ENCODE data around the gene ZHX3. TPM values are rescaled to one million over a fixed set of nuclear protein-coding genes. Genes with fewer than 3 reads are reported as not detected.

Gene ZHX3
- total RNA-seq, 1 donor from 2014 or later, result 8.2 TPM

DNA sequence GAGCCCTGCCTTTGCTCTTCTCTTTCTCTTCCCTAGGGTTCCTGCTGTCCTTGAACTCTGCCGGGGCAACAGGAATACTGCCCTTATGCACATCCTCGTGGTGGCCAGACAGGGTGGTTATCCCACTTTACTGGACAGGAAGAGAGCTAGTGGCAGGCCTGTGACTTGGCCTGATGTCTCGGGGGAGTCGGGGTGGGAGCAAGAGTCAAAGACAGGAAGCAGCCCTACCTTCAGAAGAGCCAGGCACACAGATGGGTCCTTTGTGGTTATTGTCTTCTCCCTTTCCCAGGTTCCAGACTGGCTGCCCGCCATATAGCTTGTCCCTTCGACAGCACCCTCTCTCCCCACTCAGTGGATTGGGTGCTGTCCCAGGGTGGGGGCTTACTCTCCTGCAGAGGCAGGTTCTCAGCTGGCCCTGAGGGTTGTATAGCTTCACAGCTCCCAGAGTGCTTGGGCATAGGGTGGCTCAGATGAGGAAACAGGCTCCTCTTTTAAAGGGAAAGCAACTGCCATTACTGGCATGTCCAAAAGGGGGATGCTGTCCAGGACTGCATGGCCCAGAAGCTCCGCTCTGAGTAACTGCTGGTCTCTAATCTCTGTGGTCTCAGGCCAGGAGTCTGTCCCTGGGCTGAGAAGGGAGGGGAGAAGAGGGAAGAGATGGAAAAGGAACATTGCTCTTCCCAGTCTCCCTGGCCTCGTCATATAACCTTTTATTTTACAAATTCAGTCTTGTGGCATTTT lies 162.9 kb downstream of the ZHX3 start:
- Mint-ChIP-seq H3K27me3 (ENCODE audit: low read depth) (no peaks in the 10 kb centered on the region), H3K4me3 (ENCODE audit: low read depth) (peak overlapping the region; percentile 43), H3K9me3 (no peaks in the 10 kb centered on the region), H3K27ac (peak overlapping the region; percentile 73), H3K36me3 (ENCODE audit: low read depth) (peaks cover 31% of the 10 kb centered on the region), H3K4me1 (ENCODE audit: low read depth) (peaks cover 91% of the 10 kb centered on the region)
- no peak for DNase-seq (ENCODE audit: low spot score)
- intact Hi-C loops (cut with micrococcal nuclease), result loop anchor here (5.0 kb wide), 1 partner anchor 107 kb away; no protein-coding TSS in a partner anchor

DNA sequence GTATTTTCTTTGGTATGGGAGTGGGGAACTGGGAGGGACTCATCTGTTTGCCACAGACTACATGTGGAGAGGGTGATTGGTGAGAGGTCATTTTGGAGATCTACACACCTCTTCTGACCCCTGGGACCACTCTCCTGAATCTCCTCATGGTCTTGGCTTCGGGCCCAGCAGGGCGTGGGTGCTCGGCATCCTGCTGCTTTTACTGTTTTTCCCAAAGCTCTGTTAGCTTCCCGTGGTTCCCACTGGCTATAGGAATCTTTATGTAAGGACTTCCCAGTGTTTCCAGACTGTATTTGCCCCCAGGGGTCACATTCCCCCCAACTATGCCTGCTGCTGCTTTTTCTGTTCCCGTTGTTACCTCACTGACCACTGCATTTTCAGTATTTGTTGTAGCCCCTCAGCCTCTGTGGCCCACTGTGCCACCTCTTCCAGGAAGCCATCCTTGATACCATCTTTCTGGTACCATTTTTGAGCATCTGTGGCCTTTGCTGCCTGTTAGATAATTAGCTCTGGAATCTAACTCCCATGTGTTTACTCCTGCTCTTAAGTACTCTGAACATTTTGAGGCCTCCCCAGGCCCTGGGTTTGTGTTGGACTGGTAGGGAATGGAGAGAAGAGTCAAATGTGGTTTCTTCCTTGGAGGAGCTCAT lies 165.3 kb downstream of the ZHX3 start:
- Mint-ChIP-seq H3K9me3 (no peaks in the 10 kb centered on the region), H3K27ac (peak overlapping the region; percentile 68), H3K36me3 (ENCODE audit: low read depth) (peaks cover 33% of the 10 kb centered on the region), H3K4me1 (ENCODE audit: low read depth) (peaks cover 86% of the 10 kb centered on the region), H3K4me3 (ENCODE audit: low read depth) (no peak overlapping the region), H3K27me3 (ENCODE audit: low read depth) (no peaks in the 10 kb centered on the region)
- no peak for DNase-seq (ENCODE audit: low spot score)
- intact Hi-C loops (cut with micrococcal nuclease), result no loop called here

DNA sequence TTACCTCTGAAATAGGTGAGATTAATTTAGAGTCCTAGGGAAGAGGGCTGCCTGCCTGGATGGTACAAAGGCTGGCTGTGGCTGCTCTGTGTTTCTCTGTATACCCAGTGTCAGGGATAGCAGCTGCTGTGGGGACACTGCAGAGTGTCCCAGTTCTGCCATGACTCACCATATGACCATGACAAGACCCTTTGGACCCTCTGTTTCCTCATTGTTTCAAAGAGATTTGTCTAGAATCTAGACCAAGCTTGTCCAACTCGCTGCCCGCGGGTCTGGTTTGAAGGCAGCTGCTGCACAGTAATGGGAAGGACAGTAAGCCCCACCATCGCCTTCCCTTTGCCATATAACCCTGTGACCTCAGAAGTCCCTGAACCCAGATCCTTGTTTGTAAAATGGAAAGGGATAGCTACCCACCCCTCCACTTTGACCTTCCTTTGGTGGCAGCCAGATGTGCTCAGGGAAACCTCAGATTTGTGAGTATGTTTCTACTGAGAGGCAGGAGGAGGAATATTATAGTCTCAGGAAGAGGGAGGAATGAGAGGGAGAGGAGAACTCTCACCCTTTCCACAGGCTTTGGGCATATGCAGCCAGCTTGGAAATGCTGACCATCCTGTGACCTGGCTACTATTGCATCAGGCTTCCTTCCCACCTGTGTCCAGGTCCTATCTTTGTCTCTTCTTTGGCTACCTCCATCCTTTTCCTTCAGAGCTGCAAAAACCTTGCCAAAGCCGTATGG lies 166.2 kb downstream of the ZHX3 start:
- Mint-ChIP-seq H3K4me3 (ENCODE audit: low read depth) (no peak overlapping the region), H3K27me3 (ENCODE audit: low read depth) (no peaks in the 10 kb centered on the region), H3K9me3 (no peaks in the 10 kb centered on the region), H3K36me3 (ENCODE audit: low read depth) (peaks cover 40% of the 10 kb centered on the region), H3K27ac (peak overlapping the region; percentile 76), H3K4me1 (ENCODE audit: low read depth) (peaks cover 86% of the 10 kb centered on the region)
- no peak for DNase-seq (ENCODE audit: low spot score)
- intact Hi-C loops (cut with micrococcal nuclease), result loop anchor here (1.0 kb wide), 1 partner anchor 8 kb away; no protein-coding TSS in a partner anchor

GRCh38 chr20:41150664-41151063 lies 166.9 kb downstream of the ZHX3 start:
- H3K36me3 Mint-ChIP-seq (ENCODE audit: low read depth), result peaks cover 40% of the 10 kb centered on the region
- no peak for DNase-seq (ENCODE audit: low spot score)
- peak overlapping the region; percentile 76 for H3K27ac Mint-ChIP-seq
- peaks cover 84% of the 10 kb centered on the region for H3K4me1 Mint-ChIP-seq (ENCODE audit: low read depth)
- intact Hi-C loops (cut with micrococcal nuclease), result loop anchor here (1.0 kb wide), 1 partner anchor 7 kb away; no protein-coding TSS in a partner anchor
- no peaks in the 10 kb centered on the region for H3K9me3 Mint-ChIP-seq
- no peaks in the 10 kb centered on the region for H3K27me3 Mint-ChIP-seq (ENCODE audit: low read depth)
- peak overlapping the region; percentile 40 for H3K4me3 Mint-ChIP-seq (ENCODE audit: low read depth)

DNA sequence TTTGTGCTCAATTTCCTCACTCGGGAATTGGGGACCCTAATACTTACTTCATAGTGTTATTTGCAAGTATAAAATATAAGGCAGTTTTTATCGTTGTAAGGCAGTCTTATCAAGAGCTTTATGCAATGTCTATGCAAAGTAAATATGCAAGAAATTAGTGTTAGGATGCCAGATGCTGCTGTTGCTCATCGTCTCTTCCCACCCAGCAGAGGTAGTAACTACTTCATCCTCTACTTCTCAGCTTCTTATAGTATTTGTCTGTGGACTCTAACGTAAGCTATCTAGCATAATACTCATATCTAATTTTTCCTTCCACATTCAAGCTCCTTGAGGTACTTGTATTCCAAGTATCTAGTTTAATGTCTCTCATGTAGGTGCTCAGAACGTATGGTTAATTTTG lies 168.6 kb downstream of the ZHX3 start:
- no peak for DNase-seq (ENCODE audit: low spot score)
- peak overlapping the region; percentile 26 for H3K27ac Mint-ChIP-seq
- H3K4me3 Mint-ChIP-seq (ENCODE audit: low read depth), result peak overlapping the region; percentile 31
- no peaks in the 10 kb centered on the region for H3K9me3 Mint-ChIP-seq
- H3K4me1 Mint-ChIP-seq (ENCODE audit: low read depth), result peaks cover 83% of the 10 kb centered on the region
- intact Hi-C loops (cut with micrococcal nuclease), result no loop called here
- H3K36me3 Mint-ChIP-seq (ENCODE audit: low read depth), result peaks cover 43% of the 10 kb centered on the region
- H3K27me3 Mint-ChIP-seq (ENCODE audit: low read depth), result no peaks in the 10 kb centered on the region

DNA sequence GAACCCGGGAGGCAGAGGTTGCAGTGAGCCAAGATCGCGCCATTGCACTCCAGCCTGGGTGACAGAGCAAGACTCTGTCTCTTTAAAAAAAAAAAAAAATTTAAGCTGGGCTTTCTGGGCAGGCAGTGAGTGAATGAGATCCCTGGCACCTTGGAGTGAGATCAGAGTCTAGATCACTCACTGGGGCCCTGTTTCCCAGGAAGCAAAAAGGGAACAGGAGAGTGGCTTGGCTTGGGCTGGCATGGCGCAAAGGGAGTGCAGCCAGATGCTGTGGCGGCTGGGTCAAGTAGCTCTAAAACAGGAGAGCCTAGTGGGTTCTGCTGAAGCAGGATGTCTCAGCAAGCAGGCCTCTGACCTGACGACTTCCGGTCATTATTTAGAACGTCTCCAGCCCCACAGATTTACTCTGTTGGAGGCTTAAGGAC lies 169.8 kb downstream of the ZHX3 start:
- H3K4me3 Mint-ChIP-seq (ENCODE audit: low read depth), result no peak overlapping the region
- H3K36me3 Mint-ChIP-seq (ENCODE audit: low read depth), result peaks cover 43% of the 10 kb centered on the region
- no peaks in the 10 kb centered on the region for H3K27me3 Mint-ChIP-seq (ENCODE audit: low read depth)
- peak overlapping the region; percentile 44 for H3K27ac Mint-ChIP-seq
- intact Hi-C loops (cut with micrococcal nuclease), result no loop called here
- H3K4me1 Mint-ChIP-seq (ENCODE audit: low read depth), result peaks cover 88% of the 10 kb centered on the region
- H3K9me3 Mint-ChIP-seq, result no peaks in the 10 kb centered on the region
- DNase-seq (ENCODE audit: low spot score), result no peak

DNA sequence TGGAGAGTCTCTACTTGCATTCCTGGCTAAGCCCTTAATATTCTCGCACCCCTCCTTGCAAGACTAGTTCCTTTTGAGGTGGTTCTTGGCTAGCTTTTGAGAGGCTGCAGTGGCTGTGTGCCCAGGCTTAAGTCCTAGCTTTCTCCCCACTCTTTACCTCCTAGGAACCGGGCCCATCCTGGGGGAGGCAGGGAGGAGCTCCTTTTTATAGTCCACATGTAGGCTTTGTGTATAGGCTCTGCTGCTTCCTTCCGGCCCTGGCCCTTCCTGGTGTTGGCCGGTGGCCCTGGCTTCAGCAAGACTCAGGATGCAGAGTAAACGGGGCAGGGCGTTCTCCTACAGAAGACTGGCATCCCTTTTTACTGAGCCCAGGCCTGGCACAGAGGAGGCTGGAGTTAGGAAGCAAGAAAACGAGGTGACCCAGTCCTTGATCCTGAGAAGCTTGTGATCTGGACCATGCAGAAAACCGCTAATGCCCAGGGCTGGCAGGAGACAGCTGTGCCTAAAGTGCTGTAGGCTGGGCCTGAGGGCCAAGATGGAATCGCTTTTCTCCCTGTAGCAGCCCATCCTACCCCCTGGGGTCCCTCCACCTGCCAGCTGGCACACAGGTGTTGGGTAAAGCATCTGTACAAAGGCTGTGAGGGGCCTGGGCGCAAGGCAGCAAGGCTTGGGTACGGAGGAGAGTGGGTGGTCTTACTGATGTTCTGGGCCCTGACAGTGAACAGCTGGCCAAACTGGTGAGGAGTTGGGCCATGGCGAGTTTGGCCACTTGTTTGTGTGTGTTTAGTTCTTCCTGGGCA lies 171.5 kb downstream of the ZHX3 start:
- Mint-ChIP-seq H3K9me3 (no peaks in the 10 kb centered on the region), H3K27ac (peak overlapping the region; percentile 5), H3K4me1 (ENCODE audit: low read depth) (peaks cover 87% of the 10 kb centered on the region), H3K27me3 (ENCODE audit: low read depth) (no peaks in the 10 kb centered on the region), H3K4me3 (ENCODE audit: low read depth) (peak overlapping the region; percentile 0), H3K36me3 (ENCODE audit: low read depth) (peaks cover 41% of the 10 kb centered on the region)
- intact Hi-C loops (cut with micrococcal nuclease), result no loop called here
- no peak for DNase-seq (ENCODE audit: low spot score)

DNA sequence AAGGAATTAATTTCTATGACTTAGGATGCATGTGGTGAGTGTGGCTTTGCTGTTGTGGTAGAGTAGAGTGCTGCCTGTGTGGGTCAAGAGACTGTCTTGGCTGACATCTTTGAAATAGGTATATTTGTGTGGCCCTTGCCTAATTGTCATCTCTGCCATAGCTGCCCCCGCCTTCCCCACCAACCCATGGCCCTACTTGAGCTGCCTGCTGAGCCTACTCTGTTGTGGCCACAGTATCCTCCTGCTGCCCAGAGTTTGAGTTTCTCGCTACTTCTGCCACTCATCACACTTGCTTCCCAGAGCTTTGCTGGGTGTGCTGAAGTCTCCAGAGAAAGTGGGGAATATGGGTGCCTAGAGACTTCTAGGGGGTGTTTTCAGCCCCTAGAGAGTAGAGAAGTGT lies 172.2 kb downstream of the ZHX3 start:
- DNase-seq (ENCODE audit: low spot score), result no peak
- Mint-ChIP-seq H3K4me3 (ENCODE audit: low read depth) (no peak overlapping the region), H3K27ac (no peak overlapping the region), H3K27me3 (ENCODE audit: low read depth) (no peaks in the 10 kb centered on the region), H3K4me1 (ENCODE audit: low read depth) (peaks cover 88% of the 10 kb centered on the region), H3K36me3 (ENCODE audit: low read depth) (peaks cover 48% of the 10 kb centered on the region), H3K9me3 (no peaks in the 10 kb centered on the region)
- intact Hi-C loops (cut with micrococcal nuclease), result no loop called here

DNA sequence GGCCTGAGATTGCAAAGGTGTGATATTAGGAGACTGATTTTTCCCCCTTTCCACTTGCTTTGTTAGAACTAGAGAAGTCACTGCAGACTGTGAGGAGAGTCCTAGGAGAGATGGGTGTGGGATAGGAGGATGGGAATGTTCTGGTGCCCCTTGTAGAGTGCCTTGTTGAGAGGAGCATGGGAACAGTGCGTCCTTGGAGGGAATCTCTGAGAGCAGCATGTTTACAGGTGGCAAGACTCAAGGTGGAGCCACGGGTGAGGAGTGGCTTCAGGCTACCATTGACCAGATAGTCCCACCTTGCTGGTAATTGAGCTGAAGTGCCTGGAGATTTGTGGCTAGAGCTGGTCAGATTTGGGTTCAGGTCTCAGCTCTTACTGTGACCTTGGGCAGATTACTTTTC lies 174.2 kb downstream of the ZHX3 start:
- H3K9me3 Mint-ChIP-seq, result no peaks in the 10 kb centered on the region
- H3K27me3 Mint-ChIP-seq (ENCODE audit: low read depth), result no peaks in the 10 kb centered on the region
- H3K4me3 Mint-ChIP-seq (ENCODE audit: low read depth), result peak overlapping the region; percentile 55
- no peak for DNase-seq (ENCODE audit: low spot score)
- H3K27ac Mint-ChIP-seq, result peak overlapping the region; percentile 82
- peaks cover 58% of the 10 kb centered on the region for H3K36me3 Mint-ChIP-seq (ENCODE audit: low read depth)
- H3K4me1 Mint-ChIP-seq (ENCODE audit: low read depth), result peaks cover 88% of the 10 kb centered on the region
- intact Hi-C loops (cut with micrococcal nuclease), result loop anchor here (1.0 kb wide), 1 partner anchor 8 kb away; no protein-coding TSS in a partner anchor

DNA sequence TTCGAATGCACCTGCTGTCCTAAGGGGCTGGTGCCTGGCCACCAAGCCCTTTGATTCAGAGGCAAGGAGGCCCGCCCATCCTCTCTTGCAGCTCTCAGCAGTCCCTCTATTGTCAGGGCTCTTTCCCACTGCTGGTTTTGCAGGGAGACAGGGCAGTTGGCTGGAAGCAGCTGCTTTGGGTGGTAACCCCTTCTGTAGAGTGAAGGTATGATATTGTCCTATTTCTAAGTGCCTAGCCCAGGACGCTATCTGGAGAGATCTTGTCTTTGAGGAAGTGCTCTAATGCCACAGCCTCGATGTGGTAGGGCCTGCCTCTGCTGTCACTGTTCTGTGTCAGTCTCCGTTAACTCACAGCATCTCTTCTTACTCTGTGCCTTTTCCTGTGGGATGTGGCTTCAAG lies 174.6 kb downstream of the ZHX3 start:
- intact Hi-C loops (cut with micrococcal nuclease), result loop anchor here (1.0 kb wide), 1 partner anchor 8 kb away; no protein-coding TSS in a partner anchor
- Mint-ChIP-seq H3K9me3 (no peaks in the 10 kb centered on the region), H3K4me3 (ENCODE audit: low read depth) (peak overlapping the region; percentile 55), H3K27me3 (ENCODE audit: low read depth) (no peaks in the 10 kb centered on the region), H3K27ac (peak overlapping the region; percentile 82), H3K36me3 (ENCODE audit: low read depth) (peaks cover 59% of the 10 kb centered on the region), H3K4me1 (ENCODE audit: low read depth) (peaks cover 84% of the 10 kb centered on the region)
- peak; percentile 51 for DNase-seq (ENCODE audit: low spot score)

GRCh38 chr20:41142245-41142644 lies 175.3 kb downstream of the ZHX3 start:
- intact Hi-C loops (cut with micrococcal nuclease), result no loop called here
- peaks cover 57% of the 10 kb centered on the region for H3K36me3 Mint-ChIP-seq (ENCODE audit: low read depth)

DNA sequence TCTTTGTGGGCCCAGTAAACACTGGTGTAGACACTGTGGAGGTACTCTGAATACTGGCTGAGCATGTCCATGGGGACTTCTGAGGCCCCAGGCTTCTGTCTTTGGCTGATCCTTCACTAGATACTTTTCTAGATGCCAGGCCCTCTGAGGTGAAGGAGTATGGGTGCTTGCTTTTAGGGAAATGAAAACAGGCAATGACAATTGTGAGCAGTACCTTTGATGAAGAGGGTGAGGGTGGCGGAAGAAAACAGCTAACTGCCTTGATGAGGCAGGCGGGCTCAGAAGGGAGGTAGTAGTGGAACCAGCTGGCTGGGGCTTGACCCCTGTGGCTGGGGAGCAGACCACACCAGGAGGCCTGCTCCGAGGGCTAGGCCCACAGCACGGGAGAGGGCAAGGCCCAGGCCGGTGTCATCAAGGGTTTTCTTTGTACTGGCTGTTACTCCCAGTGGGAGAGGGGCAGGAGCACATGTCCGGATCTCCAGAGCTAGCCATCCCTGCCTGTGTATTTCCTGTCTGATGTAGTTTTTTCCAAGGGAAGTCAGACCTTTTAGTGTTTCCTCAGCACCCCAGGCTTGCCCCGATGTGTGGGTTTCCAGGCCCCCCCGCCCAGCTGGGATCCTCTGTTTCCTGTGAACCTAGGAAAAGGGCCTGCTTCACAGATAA lies 176.2 kb downstream of the ZHX3 start:
- no peak for DNase-seq (ENCODE audit: low spot score)
- Mint-ChIP-seq H3K4me1 (ENCODE audit: low read depth) (peaks cover 72% of the 10 kb centered on the region), H3K27me3 (ENCODE audit: low read depth) (no peaks in the 10 kb centered on the region), H3K36me3 (ENCODE audit: low read depth) (peaks cover 50% of the 10 kb centered on the region), H3K27ac (peak overlapping the region; percentile 82), H3K9me3 (no peaks in the 10 kb centered on the region), H3K4me3 (ENCODE audit: low read depth) (peak overlapping the region; percentile 88)
- intact Hi-C loops (cut with micrococcal nuclease), result no loop called here

More at GRCh38 chr20:41142245-41142644, 175.3 kb downstream of the ZHX3 start:
- Mint-ChIP-seq H3K27ac (peak overlapping the region; percentile 82), H3K27me3 (ENCODE audit: low read depth) (no peaks in the 10 kb centered on the region), H3K9me3 (no peaks in the 10 kb centered on the region), H3K4me3 (ENCODE audit: low read depth) (peak overlapping the region; percentile 88), H3K4me1 (ENCODE audit: low read depth) (peaks cover 80% of the 10 kb centered on the region)
- DNase-seq (ENCODE audit: low spot score), result no peak

All from activated T-helper 2 cell treated with anti-CD3 and anti-CD28 coated beads, Interferon-gamma antibody, Interleukin-2, Interleukin-4, amounts not matched to agents 10 μg/mL and 5 μg/mL and 100 μg/mL, durations not matched to agents 14 hours and 24 hours and 36 hours (primary cell).